ENCODE results near the gene DQX1.
A peak's percentile ranks its signal among the peaks of the same experiment; 100 is the strongest.

The DQX1 gene

GRCh38 chr2:74515271-74515980 lies 10.6 kb downstream of the DQX1 start:
- H3K27me3 ChIP-seq (ENCODE audit: low read depth): no peaks in the 10 kb centered on the region
- H3K9me3 ChIP-seq: no peaks in the 10 kb centered on the region
- H3K4me3 ChIP-seq: no peak overlapping the region
- DNase-seq (ENCODE audit: low spot score in 2 of 2): no peak
- no peaks in the 10 kb centered on the region for H3K4me1 ChIP-seq
- H3K36me3 ChIP-seq (replicated peaks): no peaks in the 10 kb centered on the region
- in situ Hi-C loops (cut with MboI; ENCODE audit: low sequenced_read_pairs): no loop called here

- no peak within 1 kb of the TSS for H3K4me3 ChIP-seq
- H3K27me3 ChIP-seq (ENCODE audit: low read depth): no peaks in the 10 kb centered on the region
- no peaks in the 10 kb centered on the region for H3K36me3 ChIP-seq (replicated peaks)
- no peaks in the 10 kb centered on the region for H3K4me1 ChIP-seq
- H3K9me3 ChIP-seq: no peaks in the 10 kb centered on the region
- no peak for DNase-seq (ENCODE audit: low spot score in 2 of 2)
- in situ Hi-C loops (cut with MboI; ENCODE audit: low sequenced_read_pairs): no loop called here
Observed at GRCh38 chr2:74514368-74515270, 11.4 kb downstream of the DQX1 start, which contains the start of gene TLX2. Gene TLX2, plus strand, starts transcription at chr2:74514450. Its CDS starts 357 bp downstream, at chr2:74514807.

- H3K9me3 ChIP-seq: no peaks in the 10 kb centered on the region
- H3K4me3 ChIP-seq: no peak overlapping the region
- H3K4me1 ChIP-seq: no peaks in the 10 kb centered on the region
- no peak for DNase-seq (ENCODE audit: low spot score in 2 of 2)
- no peaks in the 10 kb centered on the region for H3K27me3 ChIP-seq (ENCODE audit: low read depth)
- in situ Hi-C loops (cut with MboI; ENCODE audit: low sequenced_read_pairs): no loop called here
- no peaks in the 10 kb centered on the region for H3K36me3 ChIP-seq (replicated peaks)
Observed at GRCh38 chr2:74513605-74514367, 12.2 kb downstream of the DQX1 start.

- H3K9me3 ChIP-seq: no peaks in the 10 kb centered on the region
- H3K4me1 ChIP-seq: no peaks in the 10 kb centered on the region; the same call in 1 of the 2 replicates
- H3K4me3 ChIP-seq: no peak overlapping the region
- in situ Hi-C loops (cut with MboI; ENCODE audit: low sequenced_read_pairs): no loop called here
- DNase-seq (ENCODE audit: low spot score in 2 of 2): no peak
- no peaks in the 10 kb centered on the region for H3K27me3 ChIP-seq (ENCODE audit: low read depth)
- H3K36me3 ChIP-seq (replicated peaks): no peaks in the 10 kb centered on the region
Observed at GRCh38 chr2:74512744-74513604, 13.1 kb downstream of the DQX1 start.

GRCh38 chr2:74511104-74511989 lies 14.7 kb downstream of the DQX1 start:
- no peak for DNase-seq (ENCODE audit: low spot score in 2 of 2)
- Histone ChIP-seq H3K4me1 (peaks cover 4% of the 10 kb centered on the region), H3K9me3 (no peaks in the 10 kb centered on the region), H3K27me3 (ENCODE audit: low read depth) (no peaks in the 10 kb centered on the region), H3K4me3 (no peak overlapping the region), H3K36me3 (replicated peaks) (no peaks in the 10 kb centered on the region)
- in situ Hi-C loops (cut with MboI; ENCODE audit: low sequenced_read_pairs): no loop called here

GRCh38 chr2:74510272-74510671 lies 15.8 kb downstream of the DQX1 start:
- in situ Hi-C loops (cut with MboI; ENCODE audit: low sequenced_read_pairs): no loop called here
- no peaks in the 10 kb centered on the region for H3K27me3 ChIP-seq (ENCODE audit: low read depth)
- DNase-seq (ENCODE audit: low spot score in 2 of 2): no peak

GRCh38 chr2:74507926-74508520 lies 18.0 kb downstream of the DQX1 start:
- H3K36me3 ChIP-seq (replicated peaks): peaks cover 14% of the 10 kb centered on the region
- H3K27me3 ChIP-seq (ENCODE audit: low read depth): no peaks in the 10 kb centered on the region
- H3K4me1 ChIP-seq: peaks cover 4% of the 10 kb centered on the region
- no peak for DNase-seq (ENCODE audit: low spot score in 2 of 2)
- H3K9me3 ChIP-seq: no peaks in the 10 kb centered on the region
- peak overlapping the region; percentile 99 for H3K4me3 ChIP-seq
- in situ Hi-C loops (cut with MboI; ENCODE audit: low sequenced_read_pairs): no loop called here

More at GRCh38 chr2:74510272-74510671, 15.8 kb downstream of the DQX1 start:
- no peak overlapping the region for H3K4me3 ChIP-seq
- H3K4me1 ChIP-seq: peaks cover 4% of the 10 kb centered on the region
- H3K9me3 ChIP-seq: no peaks in the 10 kb centered on the region
- H3K36me3 ChIP-seq (replicated peaks): peaks cover 9% of the 10 kb centered on the region

- in situ Hi-C loops (cut with MboI; ENCODE audit: low sequenced_read_pairs): no loop called here
- H3K4me1 ChIP-seq: peaks cover 4% of the 10 kb centered on the region
- H3K4me3 ChIP-seq: peak within 1 kb of the TSS; percentile 99
- H3K36me3 ChIP-seq (replicated peaks): peaks cover 14% of the 10 kb centered on the region
- no peaks in the 10 kb centered on the region for H3K9me3 ChIP-seq
- H3K27me3 ChIP-seq (ENCODE audit: low read depth): no peaks in the 10 kb centered on the region
- DNase-seq (ENCODE audit: low spot score in 2 of 2): peak; percentile 96 to 99
Observed at GRCh38 chr2:74507145-74507925, 18.7 kb downstream of the DQX1 start, which contains the start of gene PCGF1. Gene PCGF1, minus strand, starts transcription at chr2:74507695. Its CDS starts 27 bp downstream, at chr2:74507668.

- no peak for DNase-seq (ENCODE audit: low spot score in 2 of 2)
- in situ Hi-C loops (cut with MboI; ENCODE audit: low sequenced_read_pairs): no loop called here
- Histone ChIP-seq H3K36me3 (replicated peaks) (peaks cover 14% of the 10 kb centered on the region), H3K4me1 (peaks cover 4% of the 10 kb centered on the region), H3K4me3 (no peak overlapping the region), H3K9me3 (no peaks in the 10 kb centered on the region), H3K27me3 (ENCODE audit: low read depth) (no peaks in the 10 kb centered on the region)
Observed at GRCh38 chr2:74505448-74506246, 20.4 kb downstream of the DQX1 start.

- H3K4me1 ChIP-seq: peaks cover 4% of the 10 kb centered on the region
- no peak overlapping the region for H3K4me3 ChIP-seq
- no peak for DNase-seq (ENCODE audit: low spot score in 2 of 2)
- H3K36me3 ChIP-seq (replicated peaks): peaks cover 14% of the 10 kb centered on the region
- in situ Hi-C loops (cut with MboI; ENCODE audit: low sequenced_read_pairs): no loop called here
- no peaks in the 10 kb centered on the region for H3K27me3 ChIP-seq (ENCODE audit: low read depth)
- H3K9me3 ChIP-seq: no peaks in the 10 kb centered on the region
Observed at GRCh38 chr2:74504591-74504990, 21.4 kb downstream of the DQX1 start.

All from HAP-1 (cell line).